Fibroblast of skin of scalp (primary cell): ENCODE data around the gene CCL23.
"Not testable (repeated sequence)": the region's sequence is repeated elsewhere in the genome, so short reads cannot be mapped to it uniquely, and the experiment has no call there.

Experiments used
- DNase-seq: peaks from one replicate; pipeline ENCODE4 v3.0.0-alpha.2; 2013

Gene CCL23

GRCh38 chr17:36002631-36003030 lies 15.1 kb downstream of the CCL23 start:
- DNase-seq: no peak

GRCh38 chr17:36001862-36002603 lies 15.7 kb downstream of the CCL23 start:
- DNase-seq: no peak

- no peak for DNase-seq
Observed at GRCh38 chr17:36001110-36001771, 16.5 kb downstream of the CCL23 start, which contains the start of gene CCL15. TSS of gene CCL15 (minus strand) at chr17:36001553. CDS start at chr17:36001492, 61 bp downstream.

GRCh38 chr17:36000732-36001109 lies 17.1 kb downstream of the CCL23 start:
- no peak for DNase-seq

GRCh38 chr17:35998756-35999155 lies 19.0 kb downstream of the CCL23 start:
- DNase-seq: no peak

GRCh38 chr17:35998018-35998545 lies 19.7 kb downstream of the CCL23 start:
- DNase-seq: no peak

GRCh38 chr17:35995346-35995745 lies 22.4 kb downstream of the CCL23 start:
- DNase-seq: not testable (repeated sequence)

GRCh38 chr17:35991075-35991474 lies 26.7 kb downstream of the CCL23 start:
- DNase-seq: no peak

GRCh38 chr17:35988164-35988563 lies 29.6 kb downstream of the CCL23 start:
- DNase-seq: no peak

GRCh38 chr17:35986643-35987042 lies 31.1 kb downstream of the CCL23 start, which contains the start of gene CCL14:
TSS of gene CCL14 (minus strand) at chr17:35986729. CDS start at chr17:35986649, 80 bp downstream.
- DNase-seq: no peak

- no peak for DNase-seq
Observed at GRCh38 chr17:35984140-35984539, 33.6 kb downstream of the CCL23 start.

- DNase-seq: no peak
Observed at GRCh38 chr17:35982409-35983191, 35.2 kb downstream of the CCL23 start.

- no peak for DNase-seq
Observed at GRCh38 chr17:35981908-35982330, 35.9 kb downstream of the CCL23 start.

- DNase-seq: no peak
Observed at GRCh38 chr17:35981246-35981645, 36.5 kb downstream of the CCL23 start, which contains the start of gene CCL16. TSS of gene CCL16 (minus strand) at chr17:35981497. CDS start at chr17:35981420, 77 bp downstream.

GRCh38 chr17:35978346-35978745 lies 39.4 kb downstream of the CCL23 start:
- no peak for DNase-seq

GRCh38 chr17:35977509-35977908 lies 40.3 kb downstream of the CCL23 start:
- no peak for DNase-seq

GRCh38 chr17:35973333-35974260 lies 44.2 kb downstream of the CCL23 start:
- DNase-seq: peak; percentile 26

GRCh38 chr17:35972945-35973332 lies 44.8 kb downstream of the CCL23 start:
- DNase-seq: no peak

GRCh38 chr17:35972535-35972934 lies 45.2 kb downstream of the CCL23 start:
- DNase-seq: no peak

- DNase-seq: no peak
Observed at GRCh38 chr17:35972066-35972465, 45.7 kb downstream of the CCL23 start.

GRCh38 chr17:35969558-35970380 lies 48.0 kb downstream of the CCL23 start:
- DNase-seq: peak; percentile 72
